ENCODE results near the gene MYLK.

GRCh38 chr3:123664753-123665152 lies 219.4 kb downstream of the MYLK start:
- TF ChIP-seq CTCF (IDR thresholded peaks at IDR 0.05; ENCODE audit: insufficient read depth, low read length) (no peak), REST (IDR thresholded peaks at IDR 0.05; ENCODE audit: insufficient replicate concordance, low read depth) (no peak)

Data from HL-60 (cell line).